Mesendoderm (in vitro differentiated cells): Measurements from ENCODE around the gene ENKD1.

Experiments used
- DNase-seq: peaks from one replicate; pipeline ENCODE4 v3.0.0; 2013
- H2AK5ac ChIP-seq: 2 replicates; pipeline ENCODE4 v1.6.1; 2013; ENCODE audit warnings: low read length, inconsistent platforms
- H2BK120ac ChIP-seq: 2 replicates; pipeline ENCODE4 v1.6.1; 2013; ENCODE audit warnings: low read depth, mild to moderate bottlenecking, low read length, moderate library complexity, mixed read lengths
- H2BK15ac ChIP-seq: replicated peaks from 2 replicates; pipeline ENCODE4 v1.6.1; 2013; ENCODE audit warnings: low read depth, mild to moderate bottlenecking, moderate library complexity
- H2BK5ac ChIP-seq: 2 replicates; pipeline ENCODE4 v1.6.1; 2013; ENCODE audit warnings: low read length, inconsistent platforms
- H3K18ac ChIP-seq: 2 replicates; pipeline ENCODE4 v1.6.1; 2013; ENCODE audit warnings: mild to moderate bottlenecking, low read length, mixed read lengths
- H3K23ac ChIP-seq: one replicate; pipeline ENCODE4 v1.6.1; 2013; ENCODE audit warnings: low read length
- H3K27ac ChIP-seq: 2 replicates; pipeline ENCODE4 v1.5.1; 2013; ENCODE audit warnings: low read depth, mild to moderate bottlenecking, inconsistent platforms, low read length, moderate library complexity
- H3K27me3 ChIP-seq: 2 replicates; pipeline ENCODE4 v1.6.1; 2013; ENCODE audit warnings: low read length, control low read depth, mild to moderate bottlenecking, inconsistent platforms; ENCODE audit not compliant: insufficient read depth, poor library complexity
- H3K36me3 ChIP-seq: 2 replicates; pipeline ENCODE4 v1.6.1; 2013; ENCODE audit warnings: low read length, inconsistent platforms; ENCODE audit not compliant: control insufficient read depth, insufficient read depth
- H3K4ac ChIP-seq: one replicate; pipeline ENCODE4 v1.6.1; 2013; ENCODE audit warnings: low read depth, mild to moderate bottlenecking, low read length, moderate library complexity
- H3K4me1 ChIP-seq: 2 replicates; pipeline ENCODE4 v1.6.1; 2013; ENCODE audit warnings: low read depth, low read length, inconsistent platforms; ENCODE audit not compliant: control insufficient read depth
- H3K4me2 ChIP-seq: 2 replicates; pipeline ENCODE4 v1.6.1; 2013; ENCODE audit warnings: low read length
- H3K4me3 ChIP-seq: 2 replicates; pipeline ENCODE4 v1.5.1; 2013; ENCODE audit warnings: mild to moderate bottlenecking, low read length
- H3K56ac ChIP-seq: one replicate; pipeline ENCODE4 v1.6.1; 2013; ENCODE audit warnings: low read length
- H3K79me1 ChIP-seq: 2 replicates; pipeline ENCODE4 v1.6.1; 2013; ENCODE audit warnings: low read length, inconsistent platforms
- H3K79me2 ChIP-seq: 2 replicates; pipeline ENCODE4 v1.6.1; 2013; ENCODE audit warnings: mild to moderate bottlenecking, low read length; ENCODE audit not compliant: control insufficient read depth, insufficient read depth
- H3K9ac ChIP-seq: 2 replicates; pipeline ENCODE4 v1.6.1; 2013; ENCODE audit warnings: low read length, inconsistent platforms
- H4K5ac ChIP-seq: one replicate; pipeline ENCODE4 v1.6.1; 2013; ENCODE audit warnings: low read length
- H4K8ac ChIP-seq: one replicate; pipeline ENCODE4 v1.6.1; 2013; ENCODE audit warnings: low read depth, mild to moderate bottlenecking, control low read depth, low read length, moderate library complexity
- whole genome bisulfite sequencing: extraction: QIAGEN DNeasy Blood & Tissue Kit; methylation state at CpG from one replicate; pipeline ENCODE4 v1.1.7; 2013; ENCODE audit warnings: low lambda C conversion rate, missing lambda C conversion rate; ENCODE audit not compliant: insufficient coverage; ENCODE audit errors: extremely low coverage; 5-methylcytosine and 5-hydroxymethylcytosine counted together

Gene ENKD1

DNA sequence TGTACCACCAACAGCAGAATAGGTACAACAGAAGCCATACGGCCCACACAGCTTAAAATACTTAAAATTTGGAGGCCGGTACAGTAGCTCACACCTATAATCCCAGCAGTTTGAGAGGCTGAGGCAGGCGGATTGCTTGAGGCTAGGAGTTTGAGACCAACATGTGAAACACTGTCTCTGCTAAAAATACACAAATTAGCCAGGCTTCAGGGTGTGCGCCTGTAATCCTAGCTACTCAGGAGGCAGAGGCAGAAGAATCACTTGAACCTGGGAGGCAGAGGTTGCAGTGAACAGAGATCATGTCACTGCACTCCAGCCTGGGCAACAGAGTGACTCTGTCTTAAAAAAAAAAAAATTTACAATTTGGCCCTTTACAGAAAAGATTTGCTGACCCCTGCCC, 35.6 kb upstream of the ENKD1 start:
- H3K4me1 ChIP-seq = no peaks in the 10 kb centered on the region
- no peak overlapping the region for H3K4ac ChIP-seq
- H2BK120ac ChIP-seq = no peak overlapping the region
- H3K27me3 ChIP-seq = no peaks in the 10 kb centered on the region
- H3K27ac ChIP-seq = no peak overlapping the region
- no peak for DNase-seq
- no peak overlapping the region for H3K56ac ChIP-seq
- H3K9ac ChIP-seq = no peak overlapping the region
- H3K4me3 ChIP-seq = no peak overlapping the region
- no peak overlapping the region for H4K8ac ChIP-seq
- H3K79me2 ChIP-seq = no peaks in the 10 kb centered on the region
- no peaks in the 10 kb centered on the region for H3K36me3 ChIP-seq
- no peak overlapping the region for H2BK5ac ChIP-seq
- H3K4me2 ChIP-seq = no peak overlapping the region
- peaks cover 9% of the 10 kb centered on the region for H3K79me1 ChIP-seq
- H2BK15ac ChIP-seq = no peak overlapping the region
- no CpG with 5 or more reads among the region's 4 CpGs for WGBS
- H3K23ac ChIP-seq = no peak overlapping the region
- no peak overlapping the region for H2AK5ac ChIP-seq
- no peak overlapping the region for H4K5ac ChIP-seq
- H3K18ac ChIP-seq = no peak overlapping the region

DNA sequence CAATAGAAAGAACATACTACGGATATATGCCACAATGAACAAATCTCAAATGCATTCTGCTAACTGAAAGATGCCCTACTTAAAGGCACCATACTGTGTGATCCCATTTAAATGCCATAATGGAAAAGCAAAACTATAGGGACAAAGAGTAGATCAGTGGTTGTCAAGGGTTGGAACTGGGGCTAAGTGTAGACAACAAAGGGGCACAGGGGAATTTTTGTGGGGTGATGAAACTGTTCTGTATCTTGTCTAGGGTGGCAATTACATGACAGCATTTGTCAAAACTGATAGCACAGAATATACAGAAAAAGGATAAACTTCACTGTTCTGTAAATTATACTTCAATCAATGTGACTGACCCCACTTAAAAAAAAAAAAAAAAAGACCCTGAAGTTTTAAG, 34.9 kb upstream of the ENKD1 start:
- Histone ChIP-seq H2BK5ac (no peak overlapping the region), H3K4me2 (no peak overlapping the region), H3K4me1 (no peaks in the 10 kb centered on the region), H3K4me3 (no peak overlapping the region), H3K79me2 (no peaks in the 10 kb centered on the region), H3K27me3 (no peaks in the 10 kb centered on the region), H2AK5ac (no peak overlapping the region), H3K27ac (no peak overlapping the region), H2BK120ac (no peak overlapping the region), H3K36me3 (no peaks in the 10 kb centered on the region), H3K18ac (no peak overlapping the region), H3K56ac (no peak overlapping the region), H3K79me1 (peaks cover 9% of the 10 kb centered on the region), H3K4ac (no peak overlapping the region), H3K9ac (no peak overlapping the region), H4K5ac (no peak overlapping the region), H2BK15ac (no peak overlapping the region), H4K8ac (no peak overlapping the region), H3K23ac (no peak overlapping the region)
- no peak for DNase-seq
- no CpG with 5 or more reads among the region's 1 CpG for WGBS

GRCh38 chr16:67699265-67699664, 32.7 kb upstream of the ENKD1 start:
- Histone ChIP-seq H3K18ac (no peak overlapping the region), H3K79me1 (peaks cover 7% of the 10 kb centered on the region), H3K4me1 (no peaks in the 10 kb centered on the region), H2BK120ac (no peak overlapping the region), H3K4me2 (no peak overlapping the region), H3K56ac (no peak overlapping the region), H3K4me3 (no peak overlapping the region), H2BK5ac (no peak overlapping the region), H2BK15ac (no peak overlapping the region), H3K9ac (no peak overlapping the region), H4K5ac (no peak overlapping the region), H3K27me3 (no peaks in the 10 kb centered on the region), H3K79me2 (no peaks in the 10 kb centered on the region), H2AK5ac (no peak overlapping the region), H4K8ac (no peak overlapping the region), H3K36me3 (no peaks in the 10 kb centered on the region), H3K27ac (no peak overlapping the region), H3K4ac (no peak overlapping the region), H3K23ac (no peak overlapping the region)
- WGBS = no CpG with 5 or more reads among the region's 7 CpGs
- no peak for DNase-seq

DNA sequence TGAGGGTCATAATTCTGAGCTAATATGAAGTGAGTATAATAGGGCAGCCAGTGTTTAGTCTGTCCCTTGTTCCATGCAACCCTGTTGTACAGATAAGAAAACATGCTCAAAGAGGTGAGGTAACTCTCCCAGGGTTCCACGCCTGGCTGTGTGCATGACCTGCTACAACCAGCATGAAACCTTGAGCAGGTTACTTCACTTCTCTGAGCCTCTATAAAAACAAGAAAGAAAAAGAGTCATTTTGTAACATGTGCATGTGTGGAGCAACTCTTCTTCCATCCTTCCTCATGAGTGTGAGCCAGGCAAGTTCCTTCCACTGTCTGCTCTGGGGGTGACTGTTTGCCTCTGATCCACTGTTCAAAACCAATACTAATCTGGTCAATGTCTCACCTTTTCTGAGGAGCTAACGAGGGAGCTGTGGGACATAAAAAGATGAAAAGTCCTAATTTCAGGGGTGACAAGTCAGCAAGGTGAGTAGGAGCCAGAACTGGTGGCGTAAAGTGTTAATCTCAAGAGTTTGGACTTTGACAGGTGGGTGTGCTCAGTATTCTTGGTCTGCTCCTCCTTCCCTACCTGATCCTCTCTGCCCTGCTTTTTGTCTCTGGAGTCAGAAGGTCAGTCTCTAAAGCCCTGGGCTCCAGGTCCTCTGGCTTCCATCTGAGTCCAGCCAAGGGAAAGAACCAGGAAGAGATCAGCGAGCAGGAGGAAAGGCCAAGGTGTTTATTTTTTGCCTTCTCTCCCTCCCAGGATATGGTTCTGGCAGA, 31.1 kb upstream of the ENKD1 start:
- no peak overlapping the region for H3K4me3 ChIP-seq
- peaks cover 7% of the 10 kb centered on the region for H3K79me1 ChIP-seq
- no peak for DNase-seq
- H3K9ac ChIP-seq = no peak overlapping the region
- no peak overlapping the region for H3K4me2 ChIP-seq
- no peak overlapping the region for H3K18ac ChIP-seq
- no peaks in the 10 kb centered on the region for H3K79me2 ChIP-seq
- WGBS = no CpG with 5 or more reads among the region's 4 CpGs
- no peak overlapping the region for H3K56ac ChIP-seq
- no peak overlapping the region for H3K23ac ChIP-seq
- H4K5ac ChIP-seq = no peak overlapping the region
- H4K8ac ChIP-seq = no peak overlapping the region
- no peak overlapping the region for H3K4ac ChIP-seq
- H3K27me3 ChIP-seq = no peaks in the 10 kb centered on the region
- no peak overlapping the region for H3K27ac ChIP-seq
- no peak overlapping the region for H2AK5ac ChIP-seq
- H2BK5ac ChIP-seq = no peak overlapping the region
- H3K4me1 ChIP-seq = no peaks in the 10 kb centered on the region
- no peaks in the 10 kb centered on the region for H3K36me3 ChIP-seq
- no peak overlapping the region for H2BK120ac ChIP-seq
- H2BK15ac ChIP-seq = no peak overlapping the region

DNA sequence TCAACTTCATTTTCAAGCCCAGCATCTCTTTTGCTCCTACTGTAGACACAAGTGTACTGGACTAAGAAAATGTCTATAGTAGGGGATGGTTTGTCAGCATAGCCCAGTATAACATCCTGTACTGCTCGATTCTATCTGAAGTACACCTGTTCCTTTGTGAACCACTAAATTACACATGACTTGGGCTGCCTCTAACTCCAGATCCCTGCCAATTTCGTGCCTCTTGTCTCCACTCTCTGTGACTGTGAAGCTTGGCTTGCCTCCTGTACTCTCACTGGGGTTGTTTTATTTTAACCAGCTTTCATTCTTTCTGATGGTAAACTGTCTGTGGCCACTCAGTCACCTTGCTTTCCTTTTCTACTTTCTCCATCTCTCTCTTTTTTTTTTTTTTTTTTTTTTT, 28.1 kb upstream of the ENKD1 start:
- Histone ChIP-seq H3K9ac (no peak overlapping the region), H3K79me2 (no peaks in the 10 kb centered on the region), H3K4me2 (no peak overlapping the region), H3K4me1 (no peaks in the 10 kb centered on the region), H3K23ac (no peak overlapping the region), H2BK120ac (no peak overlapping the region), H2BK15ac (no peak overlapping the region), H3K56ac (no peak overlapping the region), H3K4me3 (no peak overlapping the region), H2AK5ac (no peak overlapping the region), H3K36me3 (no peaks in the 10 kb centered on the region), H3K79me1 (peaks cover 4% of the 10 kb centered on the region), H3K27me3 (no peaks in the 10 kb centered on the region), H3K18ac (no peak overlapping the region), H2BK5ac (no peak overlapping the region), H3K27ac (no peak overlapping the region), H4K8ac (no peak overlapping the region), H4K5ac (no peak overlapping the region), H3K4ac (no peak overlapping the region)
- no CpG with 5 or more reads among the region's 2 CpGs for WGBS
- DNase-seq = no peak
